Duodenal mucosa (tissue), 2 donors: ENCODE measurements around the gene GMPPB.

Experiments used
- H3K27ac ChIP-seq: one replicate; pipeline ENCODE4 v1.7.0; 2013; ENCODE audit warnings: low read depth, low read length
- H3K27me3 ChIP-seq, 2 donors: one replicate each; pipeline ENCODE4 v1.7.0; 2013; ENCODE audit warnings: low read length in 2 of 2, control low read depth in 1 of 2; ENCODE audit not compliant: insufficient read depth in 2 of 2, control insufficient read depth in 1 of 2
- H3K36me3 ChIP-seq, 2 donors: one replicate each; pipeline ENCODE4 v1.7.0; 2013; ENCODE audit warnings: low read length in 2 of 2, control low read depth in 1 of 2; ENCODE audit not compliant: insufficient read depth in 2 of 2, control insufficient read depth in 1 of 2
- H3K4me1 ChIP-seq, 2 donors: one replicate each; pipeline ENCODE4 v1.7.0; 2013; ENCODE audit warnings: low read length in 2 of 2, control low read depth in 1 of 2; ENCODE audit not compliant: insufficient read depth in 2 of 2, control insufficient read depth in 1 of 2
- H3K4me3 ChIP-seq, 2 donors: one replicate each; pipeline ENCODE4 v1.7.0; 2013; ENCODE audit warnings: low read length in 2 of 2, low read depth in 1 of 2
- H3K9ac ChIP-seq, 2 donors: one replicate each; pipeline ENCODE4 v1.7.0; 2013; ENCODE audit warnings: low read length in 2 of 2, low read depth in 1 of 2
- H3K9me3 ChIP-seq, 2 donors: one replicate each; pipeline ENCODE4 v1.7.0; 2013; ENCODE audit warnings: low read length in 2 of 2, control low read depth in 1 of 2; ENCODE audit not compliant: control insufficient read depth in 1 of 2

GMPPB gene

GRCh38 chr3:49714728-49715550 lies 8.8 kb downstream of the GMPPB start:
- Histone ChIP-seq H3K27ac (no peak overlapping the region), H3K4me1 (peaks cover 10 to 14% of the 10 kb centered on the region in 2 donors), H3K36me3 (peaks cover 15 to 38% of the 10 kb centered on the region in 2 donors), H3K4me3 (no peak overlapping the region), H3K27me3 (no peaks in the 10 kb centered on the region), H3K9ac (no peak overlapping the region), H3K9me3 (no peaks in the 10 kb centered on the region)

GRCh38 chr3:49713336-49714105 lies 10.2 kb downstream of the GMPPB start:
- H3K9ac ChIP-seq = no peak overlapping the region
- H3K27ac ChIP-seq = no peak overlapping the region
- no peak overlapping the region for H3K4me3 ChIP-seq
- H3K27me3 ChIP-seq = no peaks in the 10 kb centered on the region
- peaks cover 2 to 4% of the 10 kb centered on the region in 2 donors for H3K4me1 ChIP-seq
- H3K36me3 ChIP-seq = peaks cover 15 to 38% of the 10 kb centered on the region in 2 donors
- H3K9me3 ChIP-seq = no peaks in the 10 kb centered on the region

GRCh38 chr3:49712631-49713317 lies 11.0 kb downstream of the GMPPB start:
- Histone ChIP-seq H3K4me3 (no peak overlapping the region), H3K9me3 (no peaks in the 10 kb centered on the region), H3K36me3 (peaks cover 19 to 43% of the 10 kb centered on the region in 2 donors), H3K9ac (no peak overlapping the region), H3K4me1 (no peaks in the 10 kb centered on the region), H3K27me3 (no peaks in the 10 kb centered on the region), H3K27ac (no peak overlapping the region)

- Histone ChIP-seq H3K9me3 (no peaks in the 10 kb centered on the region), H3K4me1 (no peaks in the 10 kb centered on the region), H3K27me3 (no peaks in the 10 kb centered on the region), H3K4me3 (no peak overlapping the region), H3K36me3 (peaks cover 19 to 49% of the 10 kb centered on the region in 2 donors), H3K27ac (no peak overlapping the region), H3K9ac (no peak overlapping the region)
Observed at GRCh38 chr3:49712166-49712565, 11.6 kb downstream of the GMPPB start.

GRCh38 chr3:49711489-49711888 lies 12.3 kb downstream of the GMPPB start:
- no peaks in the 10 kb centered on the region for H3K4me1 ChIP-seq
- H3K4me3 ChIP-seq = no peak overlapping the region
- no peak overlapping the region for H3K27ac ChIP-seq
- H3K36me3 ChIP-seq = peaks cover 19 to 53% of the 10 kb centered on the region in 2 donors
- H3K9me3 ChIP-seq = no peaks in the 10 kb centered on the region
- H3K27me3 ChIP-seq = no peaks in the 10 kb centered on the region
- no peak overlapping the region for H3K9ac ChIP-seq

- H3K4me1 ChIP-seq = no peaks in the 10 kb centered on the region
- no peak overlapping the region for H3K27ac ChIP-seq
- no peaks in the 10 kb centered on the region for H3K27me3 ChIP-seq
- H3K9me3 ChIP-seq = no peaks in the 10 kb centered on the region
- peaks cover 14 to 54% of the 10 kb centered on the region in 2 donors for H3K36me3 ChIP-seq
- no peak overlapping the region for H3K4me3 ChIP-seq
- H3K9ac ChIP-seq = no peak overlapping the region
Observed at GRCh38 chr3:49709852-49710251, 13.9 kb downstream of the GMPPB start.

GRCh38 chr3:49707113-49707480 lies 16.7 kb downstream of the GMPPB start:
- Histone ChIP-seq H3K9me3 (no peaks in the 10 kb centered on the region), H3K27ac (no peak overlapping the region), H3K36me3 (peaks cover 27 to 59% of the 10 kb centered on the region in 2 donors), H3K4me1 (no peaks in the 10 kb centered on the region), H3K9ac (no peak overlapping the region), H3K4me3 (no peak overlapping the region), H3K27me3 (no peaks in the 10 kb centered on the region)

- Histone ChIP-seq H3K9ac (no peak overlapping the region), H3K27me3 (no peaks in the 10 kb centered on the region), H3K4me1 (no peaks in the 10 kb centered on the region), H3K27ac (no peak overlapping the region), H3K4me3 (no peak overlapping the region), H3K9me3 (no peaks in the 10 kb centered on the region), H3K36me3 (peaks cover 32 to 60% of the 10 kb centered on the region in 2 donors)
Observed at GRCh38 chr3:49706456-49707112, 17.2 kb downstream of the GMPPB start.

GRCh38 chr3:49705390-49705960 lies 18.3 kb downstream of the GMPPB start:
- Histone ChIP-seq H3K9me3 (no peaks in the 10 kb centered on the region), H3K36me3 (peaks cover 41 to 65% of the 10 kb centered on the region in 2 donors), H3K27ac (no peak overlapping the region), H3K27me3 (no peaks in the 10 kb centered on the region), H3K9ac (no peak overlapping the region), H3K4me1 (no peaks in the 10 kb centered on the region), H3K4me3 (no peak overlapping the region)
